B cell (primary cell): Measurements from ENCODE around the gene MINPP1. TPM values are rescaled to one million over a fixed set of nuclear protein-coding genes. Genes with fewer than 3 reads are reported as not detected.
"Not testable (repeated sequence)": the region's sequence is repeated elsewhere in the genome, so short reads cannot be mapped to it uniquely, and the experiment has no call there.

Experiments
- ATAC-seq: fragments of 200-7000 bp; cut with Tn5 transposase; one replicate; pipeline ENCODE4 v1.10.0; 2021; ENCODE audit warnings: low read depth, mild to moderate bottlenecking, moderate number of reproducible peaks, moderate library complexity
- CTCF ChIA-PET: fragments of 350-600 bp; sonication (Branson Sonifier 250); formaldehyde crosslinking; loops from one replicate; lab custom pipeline; 2021; ENCODE audit warnings: antibody characterized with exemption, inconsistent platforms; lab: Charles Lee
- POLR2A ChIA-PET: fragments of 350-600 bp; sonication (Branson Sonifier 250); formaldehyde crosslinking; loops from one replicate; lab custom pipeline; 2021; ENCODE audit warnings: antibody characterized with exemption; lab: Charles Lee
- DNase-seq: peaks from one replicate; pipeline ENCODE4 v3.0.0; 2013
- H2AFZ ChIP-seq: 2 replicates; pipeline ENCODE4 v1.6.1; 2012; ENCODE audit warnings: mild to moderate bottlenecking, low read depth, low read length; ENCODE audit not compliant: insufficient read depth, poor library complexity, severe bottlenecking
- H3K27ac ChIP-seq, 2 donors: 1 replicate in 1 of 2; 2 replicates in 1 of 2; pipeline ENCODE4 v1.5.1; 2012 to 2013; ENCODE audit warnings: low read length in 2 of 2, mild to moderate bottlenecking in 2 of 2, moderate library complexity in 1 of 2
- H3K27me3 ChIP-seq, 4 experiments: fragments of 200-600 bp in 1 of 4; sonication (generic) in 1 of 4; replicated peaks in 1 of 4; 1 replicate in 2 of 4; 2 replicates in 2 of 4; pipeline versions ENCODE4 v1.6.1 to v1.7.0; 2013 to 2016; ENCODE audit warnings: low read length in 3 of 4, mild to moderate bottlenecking in 2 of 4, mixed read lengths in 1 of 4, moderate library complexity in 1 of 4; ENCODE audit not compliant: insufficient read depth in 4 of 4, control insufficient read depth in 3 of 4; ENCODE audit errors: control extremely low read depth in 1 of 4
- H3K36me3 ChIP-seq, 2 experiments: replicated peaks in 1 of 2; 1 replicate in 1 of 2; 2 replicates in 1 of 2; pipeline versions ENCODE4 v1.6.1 to v1.7.1; 2013; ENCODE audit warnings: low read length in 1 of 2; ENCODE audit not compliant: insufficient read depth in 2 of 2, control insufficient read depth in 1 of 2; ENCODE audit errors: control extremely low read depth in 1 of 2, extremely low read depth in 1 of 2
- H3K4me1 ChIP-seq, 2 donors: fragments of 200-600 bp in 1 of 2; sonication (generic) in 1 of 2; 1 replicate in 1 of 2; 2 replicates in 1 of 2; pipeline versions ENCODE4 v1.5.1 to v1.6.1; 2013 to 2017; ENCODE audit warnings: low read length in 2 of 2; ENCODE audit not compliant: control insufficient read depth in 2 of 2, insufficient read depth in 2 of 2
- H3K4me2 ChIP-seq: replicated peaks from 2 replicates; pipeline ENCODE3; 2012; ENCODE audit warnings: mild to moderate bottlenecking, low read depth, low read length; ENCODE audit not compliant: poor library complexity, severe bottlenecking
- H3K4me3 ChIP-seq, 5 experiments: fragments of 200-600 bp in 1 of 5; sonication (generic) in 1 of 5; 1 replicate in 3 of 5; 2 replicates in 2 of 5; pipeline versions ENCODE4 v1.5.1 to v1.7.0; 2011 to 2016; ENCODE audit warnings: low read length in 4 of 5, mild to moderate bottlenecking in 4 of 5, low read depth in 2 of 5, control low read depth in 1 of 5, moderate library complexity in 1 of 5; ENCODE audit not compliant: insufficient read depth in 1 of 5; ENCODE audit errors: control extremely low read depth in 1 of 5, extremely low read depth in 1 of 5
- H3K79me2 ChIP-seq: fragments of 200-600 bp; sonication (generic); one replicate; pipeline ENCODE4 v1.6.0; 2016; ENCODE audit warnings: low read length; ENCODE audit not compliant: control insufficient read depth, insufficient read depth
- H3K9ac ChIP-seq: fragments of 200-600 bp; sonication (generic); 2 replicates; pipeline ENCODE4 v1.6.1; 2017; ENCODE audit warnings: mild to moderate bottlenecking, low read length, moderate library complexity
- H3K9me3 ChIP-seq, 3 donors: one replicate each; pipeline versions ENCODE4 v1.6.1 to v1.7.1; 2013; ENCODE audit warnings: low read length in 2 of 3; ENCODE audit not compliant: control insufficient read depth in 2 of 3, insufficient read depth in 1 of 3; ENCODE audit errors: control extremely low read depth in 1 of 3
- H4K20me1 ChIP-seq: 2 replicates; pipeline ENCODE4 v1.6.0; 2012; ENCODE audit warnings: mild to moderate bottlenecking, low read length; ENCODE audit not compliant: insufficient read depth, control insufficient read depth, poor library complexity, severe bottlenecking
- H3K27ac Mint-ChIP-seq: one replicate; pipeline ENCODE4 v1.8.0; 2021; ENCODE audit warnings: mixed read lengths
- H3K27me3 Mint-ChIP-seq: one replicate; pipeline ENCODE4 v1.8.0; 2021; ENCODE audit warnings: mixed read lengths
- H3K4me1 Mint-ChIP-seq: one replicate; pipeline ENCODE4 v1.8.0; 2021; ENCODE audit warnings: mixed read lengths
- H3K4me3 Mint-ChIP-seq: one replicate; pipeline ENCODE4 v1.8.0; 2021; ENCODE audit warnings: mixed read lengths
- H3K9me3 Mint-ChIP-seq: one replicate; pipeline ENCODE4 v1.8.0; 2022; ENCODE audit warnings: mixed read lengths; ENCODE audit not compliant: insufficient read depth
- WGBS: methylation state at CpG from one replicate; pipeline ENCODE4 v1.1.5; 2013; ENCODE audit warnings: missing lambda C conversion rate; ENCODE audit not compliant: insufficient coverage; 5-methylcytosine and 5-hydroxymethylcytosine counted together
- intact Hi-C: fragments of 100-400 bp; cut with micrococcal nuclease; formaldehyde crosslinking; loops from one replicate; pipeline ENCODE4 v1.10.0; 2022
- polyA plus RNA-seq: library from polyadenylated mRNA; depleted of rRNA; stranded (reverse); fragments of >200 nt; gene quantifications from 2 replicates; pipeline ENCODE4 v1.2.3, GENCODE V29; 2012
- total RNA-seq, 2 donors: library from RNA; stranded (reverse); fragments of 120-200 nt in 1 of 2; gene quantifications; 1 replicate in 1 of 2; 2 replicates in 1 of 2; pipeline versions ENCODE4 v1.2.3 to v1.2.4, GENCODE V29; 2013 to 2022

Gene MINPP1
- total and polyA plus RNA-seq, 2 donors (not counting 1 experiment from before 2014, with no cell fraction given) = 2.7 to 9.4 TPM

- H3K36me3 ChIP-seq, H3K27ac ChIP-seq, DNase-seq, ATAC-seq, H3K4me2 ChIP-seq, H2AFZ ChIP-seq, H3K9me3 ChIP-seq, intact Hi-C loops, H3K4me3 ChIP-seq, H3K27me3 ChIP-seq, H3K4me1 ChIP-seq, H3K4me1 Mint-ChIP-seq, H3K79me2 ChIP-seq, H3K9ac ChIP-seq, CTCF ChIA-PET, H3K9me3 Mint-ChIP-seq, H3K4me3 Mint-ChIP-seq, POLR2A ChIA-PET, H4K20me1 ChIP-seq, H3K27ac Mint-ChIP-seq: not testable (repeated sequence)
- WGBS = no CpG with 5 or more reads among the region's 5 CpGs
- peaks cover 15% of the 10 kb centered on the region for H3K27me3 Mint-ChIP-seq
These were observed 9.2 kb upstream of the MINPP1 start for GRCh38 chr10:87495446-87495845.

DNA sequence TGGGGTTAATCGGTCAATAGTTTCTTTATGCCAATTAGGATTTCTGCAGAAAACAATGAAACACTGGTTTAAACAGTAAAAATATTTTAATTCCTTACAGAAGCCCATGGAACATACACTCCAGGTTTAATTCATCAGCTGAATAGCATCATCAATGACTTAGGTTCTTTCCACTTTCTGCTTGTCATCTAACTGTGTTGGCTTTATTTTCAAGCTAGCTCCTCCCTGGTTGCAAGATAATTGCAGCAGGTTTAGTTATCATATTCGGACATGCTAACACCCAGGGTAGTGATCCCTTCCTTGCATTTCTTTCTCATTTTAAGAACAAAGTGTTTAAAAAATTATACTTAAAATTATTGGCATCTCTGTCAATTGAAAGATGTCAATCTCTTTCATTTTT lies 7.3 kb upstream of the MINPP1 start:
- no CpG with 5 or more reads among the region's 2 CpGs for WGBS
- H3K4me3 ChIP-seq, H3K9me3 Mint-ChIP-seq, H3K4me3 Mint-ChIP-seq, CTCF ChIA-PET, H3K79me2 ChIP-seq, H3K27ac ChIP-seq, H3K27ac Mint-ChIP-seq, H3K27me3 ChIP-seq, H3K36me3 ChIP-seq, H3K9ac ChIP-seq, H3K4me2 ChIP-seq, POLR2A ChIA-PET, H3K4me1 ChIP-seq, DNase-seq, intact Hi-C loops, H4K20me1 ChIP-seq, H2AFZ ChIP-seq, H3K9me3 ChIP-seq, ATAC-seq, H3K4me1 Mint-ChIP-seq: not testable (repeated sequence)
- peaks cover 21% of the 10 kb centered on the region for H3K27me3 Mint-ChIP-seq

DNA sequence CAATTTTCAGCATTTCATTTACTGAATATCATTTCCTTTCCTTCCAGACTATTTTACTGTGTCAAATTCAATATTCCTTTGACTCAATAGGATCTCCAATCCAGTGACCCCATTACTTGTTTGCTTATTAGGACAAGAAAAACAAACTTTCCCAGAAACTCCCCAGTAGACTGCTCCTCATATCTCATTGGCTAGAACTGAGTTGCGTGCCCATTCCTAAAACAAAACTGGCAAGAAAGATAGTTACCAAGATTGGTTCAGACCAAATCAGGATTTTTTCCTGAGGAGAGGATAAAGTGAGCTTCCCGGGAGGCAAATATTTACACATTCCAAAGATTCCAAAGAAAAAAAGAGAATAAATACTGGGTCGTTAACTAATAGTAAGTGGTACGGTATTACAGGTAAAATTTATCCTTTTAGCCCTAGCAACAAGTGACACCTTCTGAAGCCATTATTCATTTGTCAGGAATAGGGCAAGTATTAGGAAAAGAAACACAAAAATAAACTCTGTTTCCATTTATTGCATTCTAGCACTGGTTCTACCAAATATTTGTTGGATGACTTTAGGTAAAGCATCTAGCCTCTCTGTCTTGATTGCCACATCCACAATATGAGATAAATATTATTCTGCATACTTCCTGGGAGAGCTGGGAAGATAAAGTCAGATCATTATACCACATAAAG lies 6.4 kb upstream of the MINPP1 start:
- peaks cover 24% of the 10 kb centered on the region for H3K27me3 Mint-ChIP-seq
- H3K9me3 ChIP-seq, H3K27me3 ChIP-seq, POLR2A ChIA-PET, H3K4me2 ChIP-seq, ATAC-seq, H3K36me3 ChIP-seq, CTCF ChIA-PET, H2AFZ ChIP-seq, H3K27ac Mint-ChIP-seq, H3K9ac ChIP-seq, H3K9me3 Mint-ChIP-seq, DNase-seq, H3K4me3 Mint-ChIP-seq, H3K4me3 ChIP-seq, H3K27ac ChIP-seq, H3K4me1 ChIP-seq, H4K20me1 ChIP-seq, H3K79me2 ChIP-seq, intact Hi-C loops, H3K4me1 Mint-ChIP-seq: not testable (repeated sequence)
- WGBS = no CpG with 5 or more reads among the region's 4 CpGs
